Tibial nerve (tissue), 4 donors: Measurements from ENCODE around the gene ZDHHC9. TPM values are rescaled to one million over a fixed set of nuclear protein-coding genes. Genes with fewer than 3 reads are reported as not detected.

Experiments
- DNase-seq, 2 donors: peaks; one replicate each; pipeline ENCODE4 v3.0.0-alpha.2; 2019; ENCODE audit warnings: low spot score in 2 of 2
- H3K27ac ChIP-seq, 4 donors: fragments of 200-600 bp; sonication (generic) in 3 of 4; one replicate each; pipeline ENCODE4 v1.5.1; 2017 to 2019; ENCODE audit warnings: mild to moderate bottlenecking in 1 of 4
- H3K27me3 ChIP-seq, 2 donors: fragments of 200-600 bp; sonication (generic) in 1 of 2; one replicate each; pipeline versions ENCODE4 v1.5.1 to v1.6.0; 2017 to 2019
- H3K36me3 ChIP-seq, 3 donors: fragments of 200-600 bp; sonication (generic); one replicate each; pipeline ENCODE4 v1.5.1; 2018 to 2019
- H3K4me1 ChIP-seq, 4 donors: fragments of 200-600 bp; sonication (generic) in 3 of 4; one replicate each; pipeline ENCODE4 v1.5.1; 2017 to 2019
- H3K4me3 ChIP-seq, 4 donors: fragments of 200-600 bp; sonication (generic) in 3 of 4; one replicate each; pipeline ENCODE4 v1.5.1; 2017 to 2019; ENCODE audit warnings: mild to moderate bottlenecking in 1 of 4, moderate library complexity in 1 of 4
- H3K9me3 ChIP-seq, 4 donors: fragments of 200-600 bp; sonication (generic) in 3 of 4; one replicate each; pipeline ENCODE4 v1.5.1; 2017 to 2019
- EP300 ChIP-seq, 2 donors: sonication (generic); formaldehyde crosslinking; IDR thresholded peaks; one replicate each; pipeline ENCODE4 v1.6.1; 2017; ENCODE audit warnings: antibody characterized with exemption in 2 of 2, mild to moderate bottlenecking in 1 of 2
- POLR2A ChIP-seq, 2 donors: fragments of 450-650 bp; IDR thresholded peaks; one replicate each; pipeline ENCODE4 v1.6.1; 2017; ENCODE audit warnings: antibody characterized with exemption in 2 of 2, mild to moderate bottlenecking in 2 of 2, moderate library complexity in 2 of 2
- WGBS, 2 donors: methylation state at CpG; one replicate each; pipeline ENCODE4 v1.1.5; 2018; 5-methylcytosine and 5-hydroxymethylcytosine counted together
- total RNA-seq, 4 donors: library from RNA; depleted of rRNA; stranded (reverse); fragments of >200 nt; gene quantifications; one replicate each; pipeline ENCODE4 v1.1.0, GENCODE V29; 2016
- TF ChIP-seq, protein P1 (sequence below), 5 experiments: fragments of 200-600 bp in 3 of 5; fragments of 450-650 bp in 2 of 5; sonication (generic) in 3 of 5; IDR thresholded peaks; one replicate each; pipeline ENCODE4 v1.5.1; 2016 to 2019; ENCODE audit warnings: antibody characterized with exemption in 5 of 5, mild to moderate bottlenecking in 3 of 5, moderate library complexity in 2 of 5

Gene ZDHHC9
- total RNA-seq, 4 donors from 2014 or later: 14.0 to 27.6 (median 19.1) TPM

DNA sequence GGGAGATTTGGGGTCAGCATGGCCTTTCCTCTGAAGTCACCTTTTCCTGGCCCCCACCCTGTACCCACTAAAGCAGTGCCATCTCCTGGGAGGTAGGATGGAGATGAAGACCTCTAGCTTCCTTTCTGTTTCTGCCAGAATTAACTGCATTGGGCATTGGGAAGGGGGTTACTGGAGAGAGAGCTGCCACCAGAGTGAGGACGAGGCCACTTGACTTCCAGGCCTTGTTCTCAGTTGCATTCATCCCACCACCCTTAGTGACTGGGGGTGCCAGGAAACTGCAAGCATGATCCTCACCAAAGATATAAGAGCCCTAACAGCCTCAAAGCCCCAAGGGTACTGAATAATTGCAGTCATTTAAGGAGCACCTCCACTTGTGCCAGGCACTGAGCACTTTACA lies 48.1 kb downstream of the ZDHHC9 start:
- WGBS, 2 donors: 67 to 93% methylated on average over 1 of the region's 1 CpG
- Histone ChIP-seq H3K9me3 (no peaks in the 10 kb centered on the region), H3K27me3 (no peaks in the 10 kb centered on the region), H3K4me3 (no peak overlapping the region), H3K4me1 (no peaks in the 10 kb centered on the region), H3K27ac (no peak overlapping the region), H3K36me3 (no peaks in the 10 kb centered on the region)
- TF ChIP-seq, protein P1, sequence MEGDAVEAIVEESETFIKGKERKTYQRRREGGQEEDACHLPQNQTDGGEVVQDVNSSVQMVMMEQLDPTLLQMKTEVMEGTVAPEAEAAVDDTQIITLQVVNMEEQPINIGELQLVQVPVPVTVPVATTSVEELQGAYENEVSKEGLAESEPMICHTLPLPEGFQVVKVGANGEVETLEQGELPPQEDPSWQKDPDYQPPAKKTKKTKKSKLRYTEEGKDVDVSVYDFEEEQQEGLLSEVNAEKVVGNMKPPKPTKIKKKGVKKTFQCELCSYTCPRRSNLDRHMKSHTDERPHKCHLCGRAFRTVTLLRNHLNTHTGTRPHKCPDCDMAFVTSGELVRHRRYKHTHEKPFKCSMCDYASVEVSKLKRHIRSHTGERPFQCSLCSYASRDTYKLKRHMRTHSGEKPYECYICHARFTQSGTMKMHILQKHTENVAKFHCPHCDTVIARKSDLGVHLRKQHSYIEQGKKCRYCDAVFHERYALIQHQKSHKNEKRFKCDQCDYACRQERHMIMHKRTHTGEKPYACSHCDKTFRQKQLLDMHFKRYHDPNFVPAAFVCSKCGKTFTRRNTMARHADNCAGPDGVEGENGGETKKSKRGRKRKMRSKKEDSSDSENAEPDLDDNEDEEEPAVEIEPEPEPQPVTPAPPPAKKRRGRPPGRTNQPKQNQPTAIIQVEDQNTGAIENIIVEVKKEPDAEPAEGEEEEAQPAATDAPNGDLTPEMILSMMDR (IDR thresholded peaks at IDR 0.05): no peak
- TF ChIP-seq POLR2A (IDR thresholded peaks at IDR 0.05) (no peak), EP300 (IDR thresholded peaks at IDR 0.05) (no peak)
- DNase-seq: no peak

DNA sequence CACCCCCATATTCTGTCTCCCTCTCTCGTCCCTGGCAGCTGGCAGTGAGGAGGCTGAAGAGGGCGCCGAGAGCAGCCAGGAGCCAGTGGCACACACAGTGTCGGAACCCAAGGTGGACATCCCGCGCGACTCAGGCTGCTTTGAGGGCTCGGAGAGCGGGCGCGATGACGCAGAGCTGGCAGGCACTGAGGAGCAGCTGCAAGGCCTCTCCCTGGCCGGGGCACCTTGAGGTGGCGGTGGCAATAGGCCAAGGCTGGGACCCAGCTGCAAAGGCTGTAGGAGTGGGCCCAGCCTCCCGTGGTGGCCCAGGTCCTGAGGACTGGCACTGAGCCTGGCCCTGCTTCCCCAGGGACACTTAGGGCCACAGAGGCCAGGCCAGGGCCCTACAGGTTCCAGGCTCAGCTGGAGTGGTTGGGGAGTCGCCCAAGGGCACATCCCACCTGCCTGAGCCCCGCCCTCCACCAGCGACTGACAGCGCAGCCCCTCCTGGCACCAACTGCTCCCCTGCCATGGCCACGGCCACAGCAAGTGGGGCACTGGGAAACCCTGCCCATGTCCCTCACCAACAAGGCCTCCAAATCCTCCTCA lies 50.0 kb downstream of the ZDHHC9 start:
- no peaks in the 10 kb centered on the region for H3K9me3 ChIP-seq
- TF ChIP-seq, protein P1 (IDR thresholded peaks at IDR 0.05): no peak
- TF ChIP-seq EP300 (IDR thresholded peaks at IDR 0.05): no peak
- no peak for TF ChIP-seq POLR2A (IDR thresholded peaks at IDR 0.05)
- H3K4me3 ChIP-seq: no peak overlapping the region
- H3K27me3 ChIP-seq: no peaks in the 10 kb centered on the region
- no peaks in the 10 kb centered on the region for H3K4me1 ChIP-seq
- H3K36me3 ChIP-seq: no peaks in the 10 kb centered on the region
- no peak overlapping the region for H3K27ac ChIP-seq
- no peak for DNase-seq
- 29 to 87% methylated on average over 1 to 15 of the region's 20 CpGs for WGBS, 2 donors

DNA sequence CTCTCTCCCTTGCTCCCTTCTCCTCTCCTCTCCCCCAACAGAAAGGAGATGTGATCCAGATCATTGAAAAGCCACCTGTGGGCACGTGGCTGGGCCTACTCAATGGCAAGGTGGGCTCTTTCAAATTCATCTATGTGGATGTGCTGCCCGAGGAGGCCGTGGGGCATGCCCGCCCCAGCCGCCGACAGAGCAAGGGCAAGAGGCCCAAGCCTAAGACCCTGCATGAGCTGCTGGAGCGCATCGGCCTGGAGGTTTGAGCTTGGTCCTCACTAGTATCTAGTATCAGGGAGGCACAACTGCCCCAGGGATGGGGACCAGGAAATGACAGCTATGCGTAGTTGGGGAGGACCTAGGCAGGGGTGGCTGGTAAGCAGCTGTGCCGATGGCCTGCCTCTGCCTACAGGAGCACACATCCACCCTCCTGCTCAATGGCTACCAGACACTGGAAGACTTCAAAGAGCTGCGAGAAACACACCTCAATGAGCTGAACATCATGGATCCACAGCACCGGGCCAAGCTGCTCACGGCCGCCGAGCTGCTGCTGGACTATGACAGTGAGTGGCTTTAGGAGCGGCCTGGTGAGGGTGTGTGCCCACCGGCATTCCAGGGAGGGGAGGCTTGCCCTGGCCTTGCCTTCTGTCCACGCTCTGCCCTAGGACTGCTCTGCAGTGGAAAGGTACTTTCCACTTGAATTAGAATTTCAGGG lies 50.9 kb downstream of the ZDHHC9 start:
- Histone ChIP-seq H3K4me3 (no peak overlapping the region), H3K27me3 (no peaks in the 10 kb centered on the region), H3K36me3 (no peaks in the 10 kb centered on the region), H3K27ac (no peak overlapping the region), H3K4me1 (no peaks in the 10 kb centered on the region), H3K9me3 (no peaks in the 10 kb centered on the region)
- 87 to 96% methylated on average over 9 to 18 of the region's 18 CpGs for WGBS, 2 donors
- TF ChIP-seq, protein P1 (IDR thresholded peaks at IDR 0.05): no peak
- TF ChIP-seq POLR2A (IDR thresholded peaks at IDR 0.05) (no peak), EP300 (IDR thresholded peaks at IDR 0.05) (no peak)
- DNase-seq: no peak

DNA sequence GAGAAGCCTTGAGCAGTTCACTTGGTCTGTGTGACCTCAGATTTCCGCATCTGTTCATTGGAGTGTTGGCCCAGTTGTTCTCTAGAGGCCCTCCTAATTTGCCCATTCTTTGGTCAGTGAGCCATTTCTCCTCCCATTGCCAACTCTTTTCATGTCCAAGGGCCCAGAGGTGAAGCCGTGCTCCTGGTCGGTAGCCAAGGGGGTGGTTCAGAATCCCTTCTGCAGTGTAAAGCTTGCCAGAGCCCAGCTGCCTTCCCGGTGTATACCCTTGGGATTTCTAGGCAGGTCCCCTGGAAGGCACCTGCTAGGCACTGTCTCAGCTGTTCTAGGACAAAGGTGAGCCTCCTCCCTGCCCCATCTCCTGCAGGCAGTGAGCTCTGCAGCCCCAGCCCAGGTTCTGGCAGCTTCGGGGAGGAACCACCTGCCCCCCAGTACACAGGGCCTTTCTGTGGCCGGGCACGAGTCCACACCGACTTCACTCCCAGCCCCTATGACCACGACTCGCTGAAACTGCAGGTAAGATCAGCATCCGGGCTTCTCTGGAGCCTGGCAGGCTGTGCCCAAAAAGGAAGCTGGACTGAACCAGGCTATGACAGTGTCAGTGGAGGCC lies 51.6 kb downstream of the ZDHHC9 start:
- H3K9me3 ChIP-seq: no peaks in the 10 kb centered on the region
- no peaks in the 10 kb centered on the region for H3K27me3 ChIP-seq
- no peak overlapping the region for H3K4me3 ChIP-seq
- DNase-seq: no peak
- 77 to 88% methylated on average over 6 to 7 of the region's 11 CpGs for WGBS, 2 donors
- H3K4me1 ChIP-seq: no peaks in the 10 kb centered on the region
- TF ChIP-seq POLR2A (IDR thresholded peaks at IDR 0.05): no peak
- no peak for TF ChIP-seq EP300 (IDR thresholded peaks at IDR 0.05)
- TF ChIP-seq, protein P1 (IDR thresholded peaks at IDR 0.05): no peak
- H3K36me3 ChIP-seq: no peaks in the 10 kb centered on the region
- H3K27ac ChIP-seq: no peak overlapping the region

DNA sequence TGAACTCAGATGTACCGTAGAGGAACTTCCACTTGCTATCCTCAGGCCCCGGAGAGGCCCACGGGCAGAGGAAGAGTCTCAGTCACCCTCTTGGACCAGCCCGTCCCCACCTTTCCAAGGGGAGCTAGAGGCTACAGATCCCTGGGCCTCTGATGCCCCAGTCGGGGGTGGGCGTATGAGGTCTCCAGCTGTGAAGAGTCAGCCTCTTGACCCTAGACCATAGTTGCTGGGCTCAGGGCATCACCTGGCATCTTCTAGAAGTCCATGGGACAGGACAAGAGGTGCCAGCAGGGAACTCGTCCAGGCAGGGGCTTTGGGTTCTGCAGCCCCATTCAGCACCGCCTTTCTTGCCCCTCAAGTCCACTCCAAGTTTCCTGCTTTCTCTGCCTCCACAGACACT lies 52.4 kb downstream of the ZDHHC9 start:
- 76 to 83% methylated on average over 2 to 8 of the region's 8 CpGs for WGBS, 2 donors
- DNase-seq: no peak
- Histone ChIP-seq H3K4me1 (no peaks in the 10 kb centered on the region), H3K9me3 (no peaks in the 10 kb centered on the region), H3K27me3 (no peaks in the 10 kb centered on the region), H3K4me3 (no peak overlapping the region), H3K27ac (no peak overlapping the region), H3K36me3 (no peaks in the 10 kb centered on the region)
- TF ChIP-seq, protein P1 (IDR thresholded peaks at IDR 0.05): no peak
- TF ChIP-seq EP300 (IDR thresholded peaks at IDR 0.05) (no peak), POLR2A (IDR thresholded peaks at IDR 0.05) (no peak)
